ENCODE measurements around the gene DIAPH3. TPM values are rescaled to one million over a fixed set of nuclear protein-coding genes. Genes with fewer than 3 reads are reported as not detected.

Gene DIAPH3
- total and polyA plus RNA-seq, 2 of the 4 experiments (the other 2 are of a cell fraction), result 8.9 to 9.3 TPM

- Histone ChIP-seq H4K91ac (ENCODE audit: insufficient read depth, low read depth, low read length) (no peak overlapping the region), H3K36me3 (ENCODE audit: control insufficient read depth, insufficient read depth, low read length) (no peaks in the 10 kb centered on the region), H4K5ac (ENCODE audit: low read depth, low read length) (no peak overlapping the region), H2AFZ (replicated peaks; ENCODE audit: low read length, poor library complexity) (no peak overlapping the region), H3K4me3 (ENCODE audit: insufficient read depth, low read depth, low read length) (no peak overlapping the region), H3K9me1 (ENCODE audit: insufficient read depth, low read length) (no peaks in the 10 kb centered on the region; the same call in 1 of the 2 replicates), H3K9me3 (ENCODE audit: control insufficient read depth, insufficient read depth, low read length) (no peaks in the 10 kb centered on the region), H3K4me1 (ENCODE audit: control insufficient read depth, insufficient read depth, low read length) (no peaks in the 10 kb centered on the region; the same call in 1 of the 2 replicates), H2AK5ac (ENCODE audit: low read depth, low read length) (no peak overlapping the region), H2BK120ac (ENCODE audit: low read depth, low read length) (no peak overlapping the region), H3K4ac (ENCODE audit: low read depth, low read length) (no peak overlapping the region), H2AK9ac (replicated peaks; ENCODE audit: low read depth, low read length, poor library complexity) (no peak overlapping the region), H3K18ac (ENCODE audit: low read depth, low read length) (no peak overlapping the region), H4K20me1 (ENCODE audit: insufficient read depth, low read length) (no peaks in the 10 kb centered on the region), H3K27me3 (ENCODE audit: control insufficient read depth, insufficient read depth, low read length) (no peaks in the 10 kb centered on the region), H3K27ac (ENCODE audit: insufficient read depth, low read length) (no peak overlapping the region), H2BK20ac (ENCODE audit: low read depth, low read length) (no peak overlapping the region), H3K9ac (ENCODE audit: low read depth, low read length) (no peak overlapping the region), H3K23ac (ENCODE audit: low read depth, low read length) (no peak overlapping the region), H4K8ac (ENCODE audit: low read depth in 2 of 2, low read length in 2 of 2) (no peak overlapping the region), H3K56ac (ENCODE audit: extremely low read depth, insufficient read depth, low read length) (no peak overlapping the region), H2BK15ac (ENCODE audit: low read depth, low read length) (no peak overlapping the region), H3K14ac (replicated peaks; ENCODE audit: low read depth, low read length) (no peak overlapping the region), H3K4me2 (ENCODE audit: low read depth, low read length) (no peak overlapping the region), H2BK5ac (ENCODE audit: low read depth, low read length, poor library complexity, severe bottlenecking) (no peak overlapping the region), H3K79me1 (ENCODE audit: low read depth in 1 of 2, low read length in 2 of 2) (no peaks in the 10 kb centered on the region; a peak in 2 of 4 replicates)
- no TSS peak for BruUV-seq (replicated peaks)
- TF ChIP-seq USF2 (IDR thresholded peaks at IDR 0.05; ENCODE audit: low read depth, low read length) (no peak), CEBPB (IDR thresholded peaks at IDR 0.05; ENCODE audit: low read depth, low read length) (no peak), RFX5 (IDR thresholded peaks at IDR 0.05; ENCODE audit: low read depth, low read length) (no peak), ELK1 (IDR thresholded peaks at IDR 0.05; ENCODE audit: borderline replicate concordance, low read depth, low read length) (no peak), FOS (IDR thresholded peaks at IDR 0.05; ENCODE audit: low read depth, low read length) (no peak), MAZ (IDR thresholded peaks at IDR 0.05; ENCODE audit: borderline replicate concordance, low read depth, low read length) (no peak), SMC3 (IDR thresholded peaks at IDR 0.05; ENCODE audit: low read depth, low read length) (no peak), POLR2A (IDR thresholded peaks at IDR 0.05; ENCODE audit: low read depth, low read length) (no peak), RAD21 (IDR thresholded peaks at IDR 0.05; ENCODE audit: low read length) (no peak), NFE2L2 (IDR thresholded peaks at IDR 0.05; ENCODE audit: low read depth, low read length) (no peak)
- DNase-seq (no peak), ATAC-seq (ENCODE audit: low read depth) (no peak)
- WGBS, 2 experiments (ENCODE audit: extremely low coverage in 2 of 2, insufficient read length in 1 of 2), result no CpG with 5 or more reads among the region's 8 CpGs
- CTCF ChIA-PET, result no interaction called here
- intact Hi-C loops (cut with micrococcal nuclease) (no loop called here), dilution Hi-C loops (cut with HindIII; ENCODE audit: low sequenced_read_pairs, unreplicated experiment) (no loop called here), in situ Hi-C loops (cut with MboI; ENCODE audit: low sequenced_read_pairs) (no loop called here)
- POLR2A ChIA-PET (ENCODE audit: unreplicated experiment), result no interaction called here
Measured at GRCh38 chr13:59706101-59706976, 457.4 kb downstream of the DIAPH3 start.
